ENCODE measurements around the gene KRTAP9-1.

- TF ChIP-seq TAF1 (IDR thresholded peaks at IDR 0.05; ENCODE audit: low read depth) (no peak), EP300 (conservative IDR thresholded peaks at IDR 0.05; ENCODE audit: poor library complexity, severe bottlenecking) (no peak)
These were observed 29.0 kb upstream of the KRTAP9-1 start, which contains the start of gene KRTAP4-4 for GRCh38 chr17:41160648-41161047.
